ENCODE data around the gene REG4.
A peak's percentile ranks its signal among the peaks of the same experiment; 100 is the strongest.

The REG4 gene

GRCh38 chr1:119781434-119782210 lies 29.6 kb downstream of the REG4 start:
- DNase-seq: no peak

GRCh38 chr1:119779869-119780356 lies 31.3 kb downstream of the REG4 start:
- DNase-seq: no peak

GRCh38 chr1:119778886-119779560 lies 32.2 kb downstream of the REG4 start:
- DNase-seq: no peak

- DNase-seq: no peak
These were observed 32.9 kb downstream of the REG4 start for GRCh38 chr1:119778359-119778758.

- DNase-seq: no peak
These were observed 36.3 kb downstream of the REG4 start for GRCh38 chr1:119774746-119775490.

- no peak for DNase-seq
These were observed 37.5 kb downstream of the REG4 start for GRCh38 chr1:119773711-119774241.

GRCh38 chr1:119772298-119772697 lies 39.0 kb downstream of the REG4 start:
- no peak for DNase-seq

- DNase-seq: no peak
These were observed 39.5 kb downstream of the REG4 start for GRCh38 chr1:119771770-119772169.

GRCh38 chr1:119771016-119771415 lies 40.2 kb downstream of the REG4 start:
- DNase-seq: peak in 3 of 56 donors; percentile 4 to 32 (median 6)

- DNase-seq: no peak
These were observed 42.5 kb downstream of the REG4 start, which contains the start of gene HMGCS2 for GRCh38 chr1:119768778-119769177. Gene HMGCS2, minus strand, starts transcription at chr1:119768905. Its CDS starts 61 bp downstream, at chr1:119768844.

GRCh38 chr1:119767486-119767885 lies 43.8 kb downstream of the REG4 start:
- no peak for DNase-seq

- peak in 16 of 56 donors; percentile 2 to 51 (median 8) for DNase-seq
These were observed 44.9 kb downstream of the REG4 start for GRCh38 chr1:119766374-119766794.

- DNase-seq: no peak
These were observed 47.0 kb downstream of the REG4 start for GRCh38 chr1:119764220-119764619.

GRCh38 chr1:119762953-119763352 lies 48.3 kb downstream of the REG4 start:
- no peak for DNase-seq

- DNase-seq: no peak
These were observed 48.9 kb downstream of the REG4 start for GRCh38 chr1:119762409-119762808.

GRCh38 chr1:119758584-119758983 lies 52.7 kb downstream of the REG4 start:
- DNase-seq: no peak

- DNase-seq: no peak
These were observed 58.7 kb downstream of the REG4 start for GRCh38 chr1:119752592-119752991.

GRCh38 chr1:119748040-119748439 lies 63.2 kb downstream of the REG4 start:
- no peak for DNase-seq

- DNase-seq: no peak
These were observed 63.8 kb downstream of the REG4 start for GRCh38 chr1:119747451-119747850.

GRCh38 chr1:119745034-119745433 lies 66.2 kb downstream of the REG4 start:
- no peak for DNase-seq

GRCh38 chr1:119744598-119744942 lies 66.7 kb downstream of the REG4 start:
- no peak for DNase-seq
